GM12874 (cell line): ENCODE results near the gene AFDN.

Source experiments
- CTCF ChIP-seq: IDR thresholded peaks from 2 replicates; pipeline ENCODE4 v1.5.1; 2011; ENCODE audit warnings: low read depth, mild to moderate bottlenecking, control low read depth, low read length, moderate library complexity; ENCODE audit not compliant: insufficient read depth

AFDN gene

GRCh38 chr6:167802339-167802738 lies 24.4 kb upstream of the AFDN start:
- TF ChIP-seq CTCF: no peak

GRCh38 chr6:167803816-167804215 lies 22.9 kb upstream of the AFDN start:
- TF ChIP-seq CTCF: no peak

GRCh38 chr6:167804281-167805013 lies 22.3 kb upstream of the AFDN start:
- TF ChIP-seq CTCF: no peak

- TF ChIP-seq CTCF: no peak
Measured at GRCh38 chr6:167805349-167806060, 21.2 kb upstream of the AFDN start.

GRCh38 chr6:167806061-167806700 lies 20.5 kb upstream of the AFDN start:
- no peak for TF ChIP-seq CTCF

- no peak for TF ChIP-seq CTCF
Measured at GRCh38 chr6:167807200-167807599, 19.5 kb upstream of the AFDN start.

- no peak for TF ChIP-seq CTCF
Measured at GRCh38 chr6:167807756-167808155, 19.0 kb upstream of the AFDN start.
